Omental fat pad (tissue), 4 donors: Measurements from ENCODE around the gene CHST13. TPM values are rescaled to one million over a fixed set of nuclear protein-coding genes. Genes with fewer than 3 reads are reported as not detected.
A peak's percentile ranks its signal among the peaks of the same experiment; 100 is the strongest.

Experiments used
- ATAC-seq: fragments of 150-250 bp; one replicate; pipeline ENCODE4 v1.9.1; 2016; ENCODE audit warnings: mild to moderate bottlenecking, moderate library complexity; ENCODE audit not compliant: low FRiP score
- DNase-seq: peaks from one replicate; pipeline ENCODE4 v3.0.0-alpha.2; 2019; ENCODE audit warnings: low spot score
- total RNA-seq, 4 donors: library from RNA; depleted of rRNA; stranded (reverse); fragments of >200 nt; gene quantifications; one replicate each; pipeline ENCODE4 v1.1.0, GENCODE V29; 2016
- TF ChIP-seq, protein P1 (sequence below), 3 donors: fragments of 450-650 bp; IDR thresholded peaks; one replicate each; pipeline ENCODE4 v1.5.1; 2016 to 2017; ENCODE audit warnings: antibody characterized with exemption in 3 of 3, mild to moderate bottlenecking in 3 of 3, moderate library complexity in 2 of 3

CHST13 gene
- total RNA-seq, 4 donors from 2014 or later, result 0.46 to 2.3 (median 1.7) TPM; not detected in 1

DNA sequence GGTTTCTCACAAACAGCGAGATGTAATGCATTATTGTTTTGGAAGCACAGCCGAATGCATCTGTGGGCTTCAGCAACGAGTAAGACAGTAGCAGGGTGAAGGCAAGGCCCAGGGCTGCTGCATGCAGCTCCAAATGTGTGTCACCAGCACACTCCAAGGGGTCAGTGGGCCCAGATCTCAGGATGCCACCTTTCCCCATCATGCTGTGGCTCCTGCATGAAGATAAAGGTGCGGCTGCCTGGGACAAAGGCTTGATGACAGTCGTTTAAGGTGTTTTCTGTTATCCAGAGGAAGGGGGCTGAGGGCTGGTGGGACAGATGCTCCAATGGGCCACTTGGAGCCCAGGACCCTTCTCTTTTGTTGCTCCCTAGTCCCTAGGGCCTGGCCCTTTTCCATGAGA, 21.6 kb downstream of the CHST13 start:
- ATAC-seq, result no peak

DNA sequence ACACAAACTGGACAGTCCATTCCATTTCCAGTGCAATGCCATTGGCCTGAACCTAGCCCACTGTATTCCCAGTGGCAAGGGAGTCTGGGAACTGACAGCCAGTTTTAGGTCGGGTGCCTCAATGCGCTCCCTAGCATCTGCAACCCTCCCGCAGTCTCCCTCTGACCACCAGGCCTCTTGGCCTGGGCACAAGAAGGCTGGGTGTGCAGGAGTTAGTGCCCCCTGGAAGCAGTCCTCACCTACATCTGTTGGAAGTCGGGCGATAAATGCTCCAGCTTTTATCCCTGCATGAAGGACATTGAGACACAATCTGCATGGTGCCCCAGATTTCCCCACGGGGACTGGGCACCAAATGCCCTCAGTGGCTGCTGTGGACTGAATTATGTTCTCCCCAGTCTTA, 22.1 kb downstream of the CHST13 start:
- DNase-seq, result peak; percentile 11
- ATAC-seq, result no peak
- TF ChIP-seq, protein P1, sequence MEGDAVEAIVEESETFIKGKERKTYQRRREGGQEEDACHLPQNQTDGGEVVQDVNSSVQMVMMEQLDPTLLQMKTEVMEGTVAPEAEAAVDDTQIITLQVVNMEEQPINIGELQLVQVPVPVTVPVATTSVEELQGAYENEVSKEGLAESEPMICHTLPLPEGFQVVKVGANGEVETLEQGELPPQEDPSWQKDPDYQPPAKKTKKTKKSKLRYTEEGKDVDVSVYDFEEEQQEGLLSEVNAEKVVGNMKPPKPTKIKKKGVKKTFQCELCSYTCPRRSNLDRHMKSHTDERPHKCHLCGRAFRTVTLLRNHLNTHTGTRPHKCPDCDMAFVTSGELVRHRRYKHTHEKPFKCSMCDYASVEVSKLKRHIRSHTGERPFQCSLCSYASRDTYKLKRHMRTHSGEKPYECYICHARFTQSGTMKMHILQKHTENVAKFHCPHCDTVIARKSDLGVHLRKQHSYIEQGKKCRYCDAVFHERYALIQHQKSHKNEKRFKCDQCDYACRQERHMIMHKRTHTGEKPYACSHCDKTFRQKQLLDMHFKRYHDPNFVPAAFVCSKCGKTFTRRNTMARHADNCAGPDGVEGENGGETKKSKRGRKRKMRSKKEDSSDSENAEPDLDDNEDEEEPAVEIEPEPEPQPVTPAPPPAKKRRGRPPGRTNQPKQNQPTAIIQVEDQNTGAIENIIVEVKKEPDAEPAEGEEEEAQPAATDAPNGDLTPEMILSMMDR (IDR thresholded peaks at IDR 0.05), result no peak

More for the DNA sequence above, 21.6 kb downstream of the CHST13 start:
- DNase-seq, result no peak
- TF ChIP-seq, protein P1 (IDR thresholded peaks at IDR 0.05), result no peak

DNA sequence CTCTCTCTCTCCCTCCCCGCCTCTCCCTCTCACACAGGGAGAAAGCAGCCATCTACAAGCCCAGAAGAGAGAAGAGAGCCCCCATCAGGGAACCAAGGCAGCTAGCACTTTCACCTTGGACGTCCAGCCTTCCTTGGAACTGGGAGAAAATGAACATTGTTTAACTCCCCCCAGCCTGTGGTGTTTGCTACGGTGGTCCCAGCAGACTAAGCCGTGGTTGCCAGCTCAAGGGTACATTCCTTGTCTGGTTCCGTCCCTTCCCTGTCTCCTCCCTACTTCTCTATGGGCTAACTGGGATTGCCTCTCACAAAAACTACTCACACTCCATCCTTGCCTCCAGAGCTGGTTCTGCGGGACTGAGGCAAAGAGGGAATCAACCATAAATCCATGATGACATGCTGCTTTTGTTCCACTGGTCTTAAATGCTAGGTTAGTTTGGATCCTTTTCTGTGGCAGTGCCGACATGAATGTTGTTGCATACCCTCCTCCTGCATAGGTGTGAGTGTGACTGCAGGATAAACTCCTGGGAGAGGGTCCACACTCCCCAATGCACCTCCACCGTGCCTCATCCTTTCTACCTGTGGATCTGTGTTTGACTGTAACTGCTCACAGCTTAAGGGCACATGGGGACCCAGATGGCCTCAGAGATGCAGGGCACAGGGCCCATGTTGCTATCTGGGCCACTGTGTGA, 22.7 kb downstream of the CHST13 start:
- DNase-seq, result no peak
- no peak for ATAC-seq
- TF ChIP-seq, protein P1 (IDR thresholded peaks at IDR 0.05), result no peak

DNA sequence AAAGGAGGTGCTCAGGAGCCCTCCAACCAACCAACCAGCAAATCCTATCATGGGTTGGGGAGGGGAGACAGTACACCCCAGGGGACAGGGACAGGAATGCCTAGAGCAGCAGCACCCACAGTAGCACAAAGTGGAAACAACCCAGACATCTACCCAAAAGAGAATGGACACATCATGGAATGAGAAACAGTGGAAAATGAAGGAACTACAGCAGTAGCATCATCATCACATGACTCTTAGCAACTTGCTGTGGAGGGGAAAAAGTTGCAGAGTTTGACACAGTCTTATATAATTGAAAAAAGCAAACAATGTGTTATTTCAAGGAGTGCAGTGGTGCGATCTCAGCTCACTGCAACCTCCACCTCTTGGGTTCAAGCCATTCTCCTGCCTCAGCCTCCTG, 23.8 kb downstream of the CHST13 start:
- ATAC-seq (no peak), DNase-seq (peak; percentile 9)
- TF ChIP-seq, protein P1 (IDR thresholded peaks at IDR 0.05), result no peak

DNA sequence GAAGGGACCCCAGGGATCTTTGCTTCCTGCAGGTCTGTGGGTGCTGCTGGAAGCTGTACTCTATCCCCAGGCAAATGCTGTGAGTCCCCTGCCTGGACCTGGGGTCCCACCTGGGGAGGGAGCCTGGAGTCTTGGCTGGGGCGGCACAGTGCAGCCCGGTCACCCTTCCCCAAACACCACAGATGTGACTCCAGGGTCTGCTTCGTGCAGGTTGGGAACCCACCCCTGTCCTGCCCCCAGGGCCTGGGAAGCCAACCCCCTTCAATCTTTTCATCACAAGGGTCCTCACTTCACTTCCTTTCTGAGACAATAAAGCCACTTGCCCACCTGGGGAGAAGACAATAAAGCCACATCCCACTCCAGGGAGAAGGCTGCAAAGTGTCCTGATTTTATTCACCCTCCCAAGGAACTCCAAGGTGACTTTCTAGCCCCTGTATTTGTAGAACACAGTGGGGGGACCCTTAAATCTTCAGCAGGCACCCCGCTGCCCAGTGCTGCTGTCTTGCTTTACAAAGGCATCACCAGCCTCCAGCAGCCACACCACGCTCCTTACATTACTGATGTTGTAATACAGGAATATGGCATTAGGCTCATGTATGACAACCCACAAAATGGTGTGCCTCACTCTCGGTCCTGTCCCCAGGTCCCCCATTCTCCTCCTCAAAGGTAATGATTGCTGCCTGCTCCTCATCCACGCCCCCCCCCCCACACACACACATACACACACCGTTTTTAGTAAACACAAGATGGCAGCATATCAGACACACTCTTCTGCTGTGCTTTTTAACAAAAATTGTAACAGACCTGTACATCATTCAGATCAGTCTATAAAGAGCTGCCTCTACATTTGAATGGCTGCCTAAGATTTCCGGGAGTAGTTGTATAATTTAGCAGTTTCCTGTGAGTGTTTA, 24.9 kb downstream of the CHST13 start:
- DNase-seq (no peak), ATAC-seq (no peak)
- TF ChIP-seq, protein P1 (IDR thresholded peaks at IDR 0.05), result no peak

DNA sequence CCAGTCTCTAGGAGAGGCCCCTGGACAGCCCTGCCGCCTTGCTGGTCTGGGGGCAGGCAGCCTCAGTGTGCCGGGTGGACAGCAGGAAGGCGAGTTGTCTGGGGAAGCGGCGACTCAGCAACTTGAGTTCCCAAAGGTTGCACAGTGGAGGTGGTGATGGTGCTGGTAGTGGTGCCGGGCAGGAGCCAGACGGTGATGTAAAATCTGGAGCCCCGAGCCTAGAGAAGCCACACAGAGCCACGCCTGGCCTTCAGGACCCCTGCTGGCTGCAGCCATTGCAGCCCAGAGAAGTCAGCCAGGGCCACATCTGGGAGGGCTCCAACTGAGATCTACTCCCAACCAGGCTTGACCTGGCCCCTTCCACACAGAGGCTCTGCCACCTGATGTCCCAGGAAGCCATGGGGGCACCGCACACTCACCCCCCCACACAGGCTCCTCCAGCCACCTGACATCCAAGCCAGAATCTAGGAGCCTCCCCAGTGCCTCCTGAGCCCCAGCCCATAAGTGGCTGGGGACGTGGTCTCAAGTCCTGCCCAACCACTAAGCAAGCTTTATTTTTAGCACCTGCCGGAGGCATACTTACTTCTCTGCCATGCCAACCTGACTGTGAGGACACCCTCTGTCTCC, 26.0 kb downstream of the CHST13 start:
- ATAC-seq (no peak), DNase-seq (peak; percentile 10)
- TF ChIP-seq, protein P1 (IDR thresholded peaks at IDR 0.05), result no peak
